Endothelial cell of umbilical vein (primary cell): Measurements from ENCODE around the gene BCO1. TPM values are rescaled to one million over a fixed set of nuclear protein-coding genes. Genes with fewer than 3 reads are reported as not detected.
A peak's percentile ranks its signal among the peaks of the same experiment; 100 is the strongest.

Experiments
- BruUV-seq: library from RNA; stranded (reverse); fragments of 400-500 nt; replicated peaks from 2 replicates; lab custom pipeline; 2021; lab: Mats Ljungman, UMichigan
- CTCF ChIA-PET: fragments of 300-600, 350-600 bp; sonication (Branson Sonifier 250); formaldehyde crosslinking; loops from one replicate; lab custom pipeline; 2021; ENCODE audit warnings: antibody characterized with exemption, inconsistent platforms; lab: Charles Lee
- POLR2A ChIA-PET: fragments of 300-600, 350-600 bp; sonication (Branson Sonifier 250); formaldehyde crosslinking; loops from one replicate; lab custom pipeline; 2021; ENCODE audit warnings: antibody characterized with exemption, inconsistent platforms; lab: Charles Lee
- DNase-seq: peaks from one replicate; pipeline ENCODE4 v3.0.0-alpha.2; 2011; ENCODE audit warnings: low read depth, low spot score
- FAIRE-seq: peaks from 2 replicates; lab custom pipeline; 2011; peaks lifted over from hg19 to GRCh38; lab: Jason Lieb, UNC
- H2AFZ ChIP-seq: 2 replicates; pipeline ENCODE4 v1.6.0; 2012; ENCODE audit warnings: low read depth, low read length, control low read depth, inconsistent platforms
- H3K27ac ChIP-seq: 2 replicates; pipeline ENCODE4 v1.5.1; 2011; ENCODE audit warnings: low read depth, mild to moderate bottlenecking, control low read depth, low read length, moderate library complexity; ENCODE audit not compliant: insufficient read depth
- H3K27me3 ChIP-seq, 2 experiments: 2 replicates each; pipeline versions ENCODE4 v1.6.0 to v1.6.1; 2011; ENCODE audit warnings: low read length in 2 of 2, mixed read lengths in 1 of 2; ENCODE audit not compliant: control insufficient read depth in 2 of 2, insufficient read depth in 2 of 2
- H3K36me3 ChIP-seq, 2 experiments: 2 replicates in 1 of 2; 3 replicates in 1 of 2; pipeline ENCODE4 v1.5.1; 2011; ENCODE audit warnings: low read length in 2 of 2, mild to moderate bottlenecking in 1 of 2, moderate library complexity in 1 of 2; ENCODE audit not compliant: control insufficient read depth in 2 of 2, insufficient read depth in 2 of 2; ENCODE audit errors: extremely low read depth in 1 of 2
- H3K4me1 ChIP-seq: 3 replicates; pipeline ENCODE4 v1.5.1; 2011; ENCODE audit warnings: mild to moderate bottlenecking, low read length; ENCODE audit not compliant: control insufficient read depth, insufficient read depth; ENCODE audit errors: extremely low read depth
- H3K4me2 ChIP-seq: 2 replicates; pipeline ENCODE4 v1.6.1; 2011; ENCODE audit warnings: low read length, control low read depth, mixed read lengths; ENCODE audit not compliant: insufficient read depth
- H3K4me3 ChIP-seq, 3 experiments: fragments of 200-600 bp in 1 of 3; sonication (generic), shearing (Covaris generic) in 1 of 3; replicated peaks in 1 of 3; 2 replicates each; pipeline ENCODE4 v1.5.1; 2011 to 2016; ENCODE audit warnings: control low read depth in 3 of 3, low read length in 3 of 3, mild to moderate bottlenecking in 2 of 3, inconsistent platforms in 1 of 3, low read depth in 1 of 3, moderate library complexity in 1 of 3; ENCODE audit not compliant: insufficient read depth in 1 of 3
- H3K79me2 ChIP-seq: 2 replicates; pipeline ENCODE4 v1.6.0; 2012; ENCODE audit warnings: low read length, inconsistent platforms; ENCODE audit not compliant: control insufficient read depth, insufficient read depth
- H3K9ac ChIP-seq: replicated peaks from 2 replicates; pipeline ENCODE3; 2011; ENCODE audit warnings: low read length, control low read depth; ENCODE audit not compliant: insufficient read depth; ENCODE audit errors: extremely low read depth
- H3K9me1 ChIP-seq: replicated peaks from 3 replicates; pipeline ENCODE4 v1.6.0; 2011; ENCODE audit warnings: mild to moderate bottlenecking, low read length; ENCODE audit not compliant: control insufficient read depth, insufficient read depth; ENCODE audit errors: extremely low read depth
- H3K9me3 ChIP-seq: replicated peaks from 2 replicates; pipeline ENCODE4 v1.5.1; 2012; ENCODE audit warnings: low read length, inconsistent platforms; ENCODE audit not compliant: control insufficient read depth, insufficient read depth
- H4K20me1 ChIP-seq: replicated peaks from 2 replicates; pipeline ENCODE3; 2011; ENCODE audit warnings: mild to moderate bottlenecking, low read length; ENCODE audit not compliant: control insufficient read depth, insufficient read depth; ENCODE audit errors: extremely low read depth
- CTCF ChIP-seq, 2 donors: IDR thresholded peaks; 1 replicate in 1 of 2; 2 replicates in 1 of 2; pipeline ENCODE4 v1.5.1; 2011; ENCODE audit warnings: low read length in 2 of 2, mild to moderate bottlenecking in 2 of 2, moderate library complexity in 2 of 2, control low read depth in 1 of 2, inconsistent platforms in 1 of 2, low read depth in 1 of 2; ENCODE audit not compliant: insufficient read depth in 1 of 2; ENCODE audit errors: extremely low read depth in 1 of 2
- EZH2 ChIP-seq: IDR thresholded peaks from 2 replicates; pipeline ENCODE4 v1.6.1; 2012; ENCODE audit warnings: borderline replicate concordance, low read depth, mild to moderate bottlenecking, moderate library complexity, low read length, inconsistent platforms; ENCODE audit not compliant: severe bottlenecking
- FOS ChIP-seq: IDR thresholded peaks from 2 replicates; pipeline ENCODE4 v1.6.1; 2011; ENCODE audit warnings: mild to moderate bottlenecking, low read length, moderate library complexity, borderline replicate concordance; ENCODE audit not compliant: insufficient read depth
- GATA2 ChIP-seq: IDR thresholded peaks from 2 replicates; pipeline ENCODE4 v1.7.0; 2011; ENCODE audit warnings: low read depth, mild to moderate bottlenecking, moderate library complexity, mixed read lengths, low read length; ENCODE audit not compliant: insufficient read length, insufficient read depth
- JUN ChIP-seq: IDR thresholded peaks from 2 replicates; pipeline ENCODE4 v1.6.1; 2011; ENCODE audit warnings: borderline replicate concordance, low read depth; ENCODE audit not compliant: insufficient read length, insufficient read depth
- MAX ChIP-seq: IDR thresholded peaks from 2 replicates; pipeline ENCODE4 v1.6.1; 2011; ENCODE audit not compliant: insufficient read depth, insufficient read length
- MYC ChIP-seq: IDR thresholded peaks from one replicate; pipeline ENCODE4 v1.6.1; 2011; ENCODE audit warnings: mild to moderate bottlenecking, low read depth, low read length
- POLR2A ChIP-seq: IDR thresholded peaks from 2 replicates; pipeline ENCODE4 v1.6.1; 2012; ENCODE audit warnings: low read depth, mild to moderate bottlenecking, control low read depth, low read length
- POLR2AphosphoS5 ChIP-seq: IDR thresholded peaks from 2 replicates; pipeline ENCODE4 v1.6.1; 2012; ENCODE audit warnings: low read depth, mild to moderate bottlenecking, control low read depth, low read length, moderate library complexity; ENCODE audit not compliant: insufficient read depth
- dilution Hi-C: fragments of 300-500 bp; cut with MboI; formaldehyde crosslinking; loops from one replicate; pipeline ENCODE4 v1.15.0; 2019; ENCODE audit warnings: low sequenced_read_pairs; ENCODE audit not compliant: extremely low pct_ligation_motif_present
- intact Hi-C: fragments of 100-400 bp; cut with micrococcal nuclease; formaldehyde crosslinking; loops from one replicate; pipeline ENCODE4 v1.10.0; 2022
- polyA plus RNA-seq, 4 experiments: library from polyadenylated mRNA; depleted of rRNA in 3 of 4; stranded (reverse) in 3 of 4; unstranded in 1 of 4; fragments of >200 nt; gene quantifications; 2 replicates each; pipeline versions ENCODE4 v1.2.1 to v1.2.3, GENCODE V29; 2011 to 2012; ENCODE audit warnings: missing spikeins in 1 of 4
- total RNA-seq: library from RNA; stranded (reverse); gene quantifications from 2 replicates; pipeline ENCODE4 v1.2.3, GENCODE V29; 2021

BCO1 gene
- total and polyA plus RNA-seq, 2 donors (not counting 3 experiments of a cell fraction or from before 2014, with no cell fraction given) = not detected

GRCh38 chr16:81314603-81315270 lies 76.2 kb downstream of the BCO1 start, which contains the start of gene GAN:
Gene GAN, plus strand, starts transcription at chr16:81314962. Its CDS starts 152 bp downstream, at chr16:81315114.
- H3K79me2 ChIP-seq = peaks cover 45% of the 10 kb centered on the region

More at GRCh38 chr16:81314603-81315270, 76.2 kb downstream of the BCO1 start, which contains the start of gene GAN:
- Histone ChIP-seq H3K4me1 (peaks cover 16% of the 10 kb centered on the region), H3K4me2 (peak within 1 kb of the TSS; percentile 86), H3K27me3 (no peaks in the 10 kb centered on the region), H3K9me1 (no peaks in the 10 kb centered on the region), H3K9me3 (no peaks in the 10 kb centered on the region), H3K27ac (peak within 1 kb of the TSS; percentile 67), H2AFZ (peak within 1 kb of the TSS; percentile 93), H3K36me3 (no peaks in the 10 kb centered on the region), H3K9ac (peak within 1 kb of the TSS; percentile 77), H3K4me3 (peak within 1 kb of the TSS; percentile 59 to 94 (median 93)), H4K20me1 (no peaks in the 10 kb centered on the region)
- intact Hi-C loops (loop anchor here (1.0 kb wide), 6 partner anchors 34 to 465 kb away; partner anchors contain the start of genes C16orf46 and PLCG2), dilution Hi-C loops (no loop called here)
- TF ChIP-seq FOS (no peak), POLR2A (peak; percentile 76), MAX (peak; percentile 48), GATA2 (no peak), EZH2 (no peak), POLR2AphosphoS5 (peak; percentile 92), JUN (no peak), CTCF (IDR thresholded peaks at IDR 0.05; ENCODE audit: extremely low read depth in 1 of 2, insufficient read depth in 1 of 2, low read depth in 1 of 2, low read length in 2 of 2) (no peak), MYC (no peak)
- ChIA-PET CTCF (interaction anchor here (1.1 to 2.2 kb wide), 5 partner anchors 34 to 110 kb away, joined by 3 to 20 read pairs (median 8); no protein-coding TSS in a partner anchor), POLR2A (interaction anchor here (1.0 kb wide), 1 partner anchor 35 kb away, joined by 4 read pairs; no protein-coding TSS in a partner anchor)
- FAIRE-seq = peak; percentile 95
- no TSS peak for BruUV-seq
- peak; percentile 98 for DNase-seq
